ENCODE measurements around the gene ZNF396. TPM values are rescaled to one million over a fixed set of nuclear protein-coding genes. Genes with fewer than 3 reads are reported as not detected.

ZNF396 gene
- total RNA-seq, 1 experiment from 2014 or later = 1.0 TPM

- no peak for TF ChIP-seq ARID4B (CRISPR knock-in tag; IDR thresholded peaks at IDR 0.05; ENCODE audit: borderline replicate concordance)
These were observed 24.9 kb downstream of the ZNF396 start (continued) for GRCh38 chr18:35352283-35352682.

- ChIA-PET CTCF (no interaction called here), POLR2A (no interaction called here)
- Mint-ChIP-seq H3K27me3 (ENCODE audit: low read depth) (peaks cover 3% of the 10 kb centered on the region), H3K9me3 (peaks cover 25% of the 10 kb centered on the region), H3K4me3 (no peak overlapping the region), H3K27ac (no peak overlapping the region), H3K4me1 (peaks cover 18% of the 10 kb centered on the region), H3K36me3 (peaks cover 16% of the 10 kb centered on the region)
- DNase-seq (ENCODE audit: low spot score) (no peak), ATAC-seq (no peak)
- TF ChIP-seq ZNF425 (CRISPR knock-in tag; conservative IDR thresholded peaks at IDR 0.05) (no peak), FOXJ3 (CRISPR knock-in tag; IDR thresholded peaks at IDR 0.05; ENCODE audit: borderline replicate concordance) (no peak), E2F5 (CRISPR knock-in tag; IDR thresholded peaks at IDR 0.05) (no peak), USF1 (CRISPR knock-in tag; IDR thresholded peaks at IDR 0.05) (no peak), NFE2L1 (CRISPR knock-in tag; IDR thresholded peaks at IDR 0.05) (no peak), NR1H2 (CRISPR knock-in tag; IDR thresholded peaks at IDR 0.05) (no peak), ZNF138 (CRISPR knock-in tag; conservative IDR thresholded peaks at IDR 0.05) (no peak), CBFB (CRISPR knock-in tag; IDR thresholded peaks at IDR 0.05; ENCODE audit: low read depth) (no peak), SMAD3 (CRISPR knock-in tag; IDR thresholded peaks at IDR 0.05; ENCODE audit: borderline replicate concordance) (no peak), RELA (CRISPR knock-in tag; IDR thresholded peaks at IDR 0.05; ENCODE audit: borderline replicate concordance) (no peak), JUN (CRISPR knock-in tag; IDR thresholded peaks at IDR 0.05) (no peak), OVOL2 (CRISPR knock-in tag; IDR thresholded peaks at IDR 0.05; ENCODE audit: borderline replicate concordance) (no peak), AFF4 (CRISPR knock-in tag; IDR thresholded peaks at IDR 0.05; ENCODE audit: borderline replicate concordance) (no peak), ATF1 (CRISPR knock-in tag; IDR thresholded peaks at IDR 0.05) (no peak), IRF2 (CRISPR knock-in tag; IDR thresholded peaks at IDR 0.05; ENCODE audit: borderline replicate concordance, low read depth) (no peak), PRRX2 (CRISPR knock-in tag; IDR thresholded peaks at IDR 0.05) (no peak)
These were observed 29.1 kb downstream of the ZNF396 start for GRCh38 chr18:35348001-35348400.
